ENCODE measurements around the gene OSBPL5.
A peak's percentile ranks its signal among the peaks of the same experiment; 100 is the strongest.

OSBPL5 gene

GRCh38 chr11:3105791-3106735 lies 59.0 kb downstream of the OSBPL5 start:
- DNase-seq (ENCODE audit: low read depth in 1 of 2, low spot score in 1 of 2) = no peak

- DNase-seq (ENCODE audit: low read depth in 1 of 2, low spot score in 1 of 2) = no peak
Observed at GRCh38 chr11:3104961-3105790, 59.9 kb downstream of the OSBPL5 start.

GRCh38 chr11:3104051-3104714 lies 60.9 kb downstream of the OSBPL5 start:
- DNase-seq (ENCODE audit: low read depth in 1 of 2, low spot score in 1 of 2) = no peak

- DNase-seq (ENCODE audit: low read depth in 1 of 2, low spot score in 1 of 2) = no peak
Observed at GRCh38 chr11:3103076-3103475, 62.0 kb downstream of the OSBPL5 start.

- DNase-seq (ENCODE audit: low read depth in 1 of 2, low spot score in 1 of 2) = no peak
Observed at GRCh38 chr11:3102641-3102921, 62.5 kb downstream of the OSBPL5 start.

- DNase-seq (ENCODE audit: low read depth in 1 of 2, low spot score in 1 of 2) = no peak
Observed at GRCh38 chr11:3101921-3102640, 63.0 kb downstream of the OSBPL5 start.

GRCh38 chr11:3099178-3099577 lies 65.9 kb downstream of the OSBPL5 start:
- DNase-seq (ENCODE audit: low read depth in 1 of 2, low spot score in 1 of 2) = no peak

GRCh38 chr11:3096909-3097530 lies 68.1 kb downstream of the OSBPL5 start:
- no peak for DNase-seq (ENCODE audit: low read depth in 1 of 2, low spot score in 1 of 2)

GRCh38 chr11:3095712-3096361 lies 69.3 kb downstream of the OSBPL5 start:
- DNase-seq (ENCODE audit: low read depth in 1 of 2, low spot score in 1 of 2) = no peak

- DNase-seq (ENCODE audit: low read depth in 1 of 2, low spot score in 1 of 2) = no peak
Observed at GRCh38 chr11:3094223-3094824, 70.8 kb downstream of the OSBPL5 start.

GRCh38 chr11:3093281-3094191 lies 71.6 kb downstream of the OSBPL5 start:
- DNase-seq (ENCODE audit: low read depth in 1 of 2, low spot score in 1 of 2) = no peak

- DNase-seq (ENCODE audit: low read depth in 1 of 2, low spot score in 1 of 2) = no peak
Observed at GRCh38 chr11:3092603-3093141, 72.4 kb downstream of the OSBPL5 start.

- DNase-seq (ENCODE audit: low read depth in 1 of 2, low spot score in 1 of 2) = peak; percentile 52 to 61
Observed at GRCh38 chr11:3091846-3092602, 73.1 kb downstream of the OSBPL5 start.

GRCh38 chr11:3091081-3091845 lies 73.8 kb downstream of the OSBPL5 start:
- no peak for DNase-seq (ENCODE audit: low read depth in 1 of 2, low spot score in 1 of 2)

- DNase-seq (ENCODE audit: low read depth in 1 of 2, low spot score in 1 of 2) = no peak
Observed at GRCh38 chr11:3090096-3090901, 74.8 kb downstream of the OSBPL5 start.

Measured in activated CD4-positive, alpha-beta T cell treated with anti-CD3 and anti-CD28 coated beads, Interleukin-2, amount 50 U/mL, for 24 hours (primary cell).